22Rv1 (cell line): Measurements from ENCODE around the gene LOX.

Source experiments
- CTCF ChIP-seq: fragments of 450-650 bp; IDR thresholded peaks from 2 replicates; pipeline ENCODE4 v1.5.1; 2017; ENCODE audit warnings: mild to moderate bottlenecking
- ZFX ChIP-seq: fragments of 450-650 bp; IDR thresholded peaks from 2 replicates; pipeline ENCODE4 v1.6.1; 2017; ENCODE audit warnings: antibody characterized with exemption, borderline replicate concordance

GRCh38 chr5:122118356-122118948 lies 40.4 kb upstream of the LOX start:
- TF ChIP-seq CTCF (no peak), ZFX (no peak)
